Measurements from ENCODE around the gene DPM2.
A peak's percentile ranks its signal among the peaks of the same experiment; 100 is the strongest.

DPM2 gene

GRCh38 chr9:127937388-127938297 lies at the start of gene DPM2:
TSS of gene DPM2 (minus strand) at chr9:127937854. CDS start at chr9:127937820, 34 bp downstream.
- DNase-seq, result peak; percentile 87

GRCh38 chr9:127987103-127987614 lies 49.5 kb upstream of the DPM2 start:
- DNase-seq, result no peak

- no peak for DNase-seq
These were observed 47.4 kb upstream of the DPM2 start for GRCh38 chr9:127985011-127985410.

GRCh38 chr9:127983847-127984289 lies 46.2 kb upstream of the DPM2 start:
- peak in 1 of 2 donors; percentile 75 for DNase-seq

GRCh38 chr9:127982912-127983311 lies 45.3 kb upstream of the DPM2 start:
- DNase-seq, result no peak

GRCh38 chr9:127981559-127982121 lies 44.0 kb upstream of the DPM2 start:
- no peak for DNase-seq

- peak; percentile 94 to 97 for DNase-seq
These were observed 43.3 kb upstream of the DPM2 start, which contains the start of gene EEIG1 for GRCh38 chr9:127980706-127981558. TSS of gene EEIG1 (minus strand) at chr9:127980989. CDS start at chr9:127980137, 852 bp downstream.

- peak; percentile 48 to 67 for DNase-seq
These were observed 42.5 kb upstream of the DPM2 start for GRCh38 chr9:127980060-127980705.

- no peak for DNase-seq
These were observed 41.8 kb upstream of the DPM2 start for GRCh38 chr9:127979333-127980059.

- DNase-seq, result no peak
These were observed 41.3 kb upstream of the DPM2 start for GRCh38 chr9:127979015-127979332.

GRCh38 chr9:127977884-127978647 lies 40.4 kb upstream of the DPM2 start:
- DNase-seq, result no peak

GRCh38 chr9:127977009-127977883 lies 39.6 kb upstream of the DPM2 start:
- no peak for DNase-seq

- peak in 1 of 2 donors; percentile 65 for DNase-seq
These were observed 38.8 kb upstream of the DPM2 start for GRCh38 chr9:127976498-127976897.

- no peak for DNase-seq
These were observed 38.0 kb upstream of the DPM2 start for GRCh38 chr9:127975376-127976315.

- no peak for DNase-seq
These were observed 37.2 kb upstream of the DPM2 start for GRCh38 chr9:127974769-127975261.

GRCh38 chr9:127974001-127974768 lies 36.5 kb upstream of the DPM2 start:
- DNase-seq, result no peak

- DNase-seq, result no peak
These were observed 35.7 kb upstream of the DPM2 start for GRCh38 chr9:127973169-127974000.

Measured in CD4-positive, alpha-beta T cell treated with Interferon alpha-2 for 1 hour (primary cell).